Breast epithelium (tissue), 4 donors: Measurements from ENCODE around the gene PGLYRP4. TPM values are rescaled to one million over a fixed set of nuclear protein-coding genes. Genes with fewer than 3 reads are reported as not detected.

Experiments
- DNase-seq, 2 donors: peaks; one replicate each; pipeline ENCODE4 v3.0.0-alpha.2; 2019; ENCODE audit warnings: low spot score in 2 of 2
- H3K27ac ChIP-seq, 2 donors: fragments of 200-600 bp; sonication (generic) in 1 of 2; one replicate each; pipeline ENCODE4 v1.5.1; 2016 to 2019; ENCODE audit warnings: mild to moderate bottlenecking in 1 of 2
- H3K27me3 ChIP-seq, 2 donors: fragments of 200-600 bp; sonication (generic) in 1 of 2; one replicate each; pipeline versions ENCODE4 v1.5.1 to v1.6.0; 2017 to 2019; ENCODE audit warnings: control low read depth in 1 of 2, mild to moderate bottlenecking in 1 of 2
- H3K36me3 ChIP-seq: fragments of 200-600 bp; one replicate; pipeline ENCODE4 v1.5.1; 2019
- H3K4me1 ChIP-seq, 2 donors: fragments of 200-600 bp; sonication (generic); one replicate each; pipeline ENCODE4 v1.5.1; 2016 to 2019; ENCODE audit warnings: control low read depth in 1 of 2
- H3K4me3 ChIP-seq, 3 donors: fragments of 200-600 bp; sonication (generic); 1 replicate in 2 of 3; 2 replicates in 1 of 3; pipeline ENCODE4 v1.5.1; 2016 to 2019; ENCODE audit warnings: mild to moderate bottlenecking in 3 of 3, moderate library complexity in 2 of 3
- H3K9me3 ChIP-seq, 2 donors: fragments of 200-600 bp; sonication (generic) in 1 of 2; one replicate each; pipeline ENCODE4 v1.5.1; 2016 to 2019; ENCODE audit warnings: control low read depth in 1 of 2
- CTCF ChIP-seq, 3 donors: fragments of 450-650 bp; IDR thresholded peaks; one replicate each; pipeline ENCODE4 v1.5.1; 2016 to 2017; ENCODE audit warnings: antibody characterized with exemption in 3 of 3, mild to moderate bottlenecking in 3 of 3, moderate library complexity in 3 of 3
- POLR2A ChIP-seq: fragments of 450-650 bp; IDR thresholded peaks from one replicate; pipeline ENCODE4 v1.6.1; 2016; ENCODE audit warnings: antibody characterized with exemption, mild to moderate bottlenecking, moderate library complexity
- POLR2AphosphoS5 ChIP-seq, 3 donors: sonication (generic); formaldehyde crosslinking; IDR thresholded peaks; one replicate each; pipeline ENCODE4 v1.6.1; 2017; ENCODE audit warnings: antibody characterized with exemption in 3 of 3
- intact Hi-C: fragments of 100-400 bp; cut with DNase I; formaldehyde crosslinking; loops from one replicate; pipeline ENCODE4 v1.15.1; 2023; ENCODE audit warnings: low total_unique reads
- total RNA-seq, 3 donors: library from RNA; depleted of rRNA; stranded (reverse); fragments of >200 nt; gene quantifications; one replicate each; pipeline ENCODE4 v1.1.0, GENCODE V29; 2016

The PGLYRP4 gene
- total RNA-seq, 3 donors from 2014 or later = not detected

GRCh38 chr1:153313288-153313687 is 35.4 kb downstream of the PGLYRP4 start:
- Histone ChIP-seq H3K36me3 (no peaks in the 10 kb centered on the region), H3K27me3 (no peaks in the 10 kb centered on the region), H3K4me3 (no peak overlapping the region), H3K27ac (no peak overlapping the region), H3K4me1 (no peaks in the 10 kb centered on the region), H3K9me3 (peaks cover 0 to 9% of the 10 kb centered on the region in 2 donors)
- intact Hi-C loops = no loop called here
- TF ChIP-seq CTCF (IDR thresholded peaks at IDR 0.05) (no peak), POLR2A (no peak), POLR2AphosphoS5 (IDR thresholded peaks at IDR 0.05) (no peak)
- DNase-seq = no peak

GRCh38 chr1:153312570-153313186 is 36.0 kb downstream of the PGLYRP4 start, which contains the start of gene PGLYRP3:
PGLYRP3 (minus strand) TSS chr1:153312952; CDS start chr1:153310665, 2,287 bp downstream.
- DNase-seq = no peak
- H3K4me1 ChIP-seq = no peaks in the 10 kb centered on the region
- no peaks in the 10 kb centered on the region for H3K27me3 ChIP-seq
- TF ChIP-seq POLR2A (no peak), CTCF (IDR thresholded peaks at IDR 0.05) (no peak), POLR2AphosphoS5 (IDR thresholded peaks at IDR 0.05) (no peak)
- H3K36me3 ChIP-seq = no peaks in the 10 kb centered on the region
- H3K27ac ChIP-seq = no peak within 1 kb of the TSS
- H3K9me3 ChIP-seq = peaks cover 0 to 9% of the 10 kb centered on the region in 2 donors
- H3K4me3 ChIP-seq = no peak within 1 kb of the TSS
- intact Hi-C loops = no loop called here

- Histone ChIP-seq H3K4me3 (no peak overlapping the region), H3K36me3 (no peaks in the 10 kb centered on the region), H3K27ac (no peak overlapping the region), H3K27me3 (no peaks in the 10 kb centered on the region), H3K4me1 (no peaks in the 10 kb centered on the region), H3K9me3 (peaks cover 0 to 5% of the 10 kb centered on the region in 2 donors)
- DNase-seq = no peak
- intact Hi-C loops = no loop called here
- TF ChIP-seq POLR2A (no peak), POLR2AphosphoS5 (IDR thresholded peaks at IDR 0.05) (no peak), CTCF (IDR thresholded peaks at IDR 0.05) (no peak)
These were observed 38.1 kb downstream of the PGLYRP4 start for GRCh38 chr1:153310526-153310925.

- Histone ChIP-seq H3K4me3 (no peak overlapping the region), H3K27me3 (no peaks in the 10 kb centered on the region), H3K9me3 (no peaks in the 10 kb centered on the region), H3K27ac (no peak overlapping the region), H3K4me1 (no peaks in the 10 kb centered on the region), H3K36me3 (no peaks in the 10 kb centered on the region)
- no peak for TF ChIP-seq POLR2A
- TF ChIP-seq POLR2AphosphoS5 (IDR thresholded peaks at IDR 0.05) = no peak
- no peak for TF ChIP-seq CTCF (IDR thresholded peaks at IDR 0.05)
- DNase-seq = no peak
- intact Hi-C loops = no loop called here
These were observed 39.2 kb downstream of the PGLYRP4 start for GRCh38 chr1:153309441-153309840.

- no peaks in the 10 kb centered on the region for H3K27me3 ChIP-seq
These were observed 40.1 kb downstream of the PGLYRP4 start for GRCh38 chr1:153308540-153308939.

More at GRCh38 chr1:153308540-153308939, 40.1 kb downstream of the PGLYRP4 start:
- Histone ChIP-seq H3K4me1 (no peaks in the 10 kb centered on the region), H3K4me3 (no peak overlapping the region), H3K27ac (no peak overlapping the region), H3K9me3 (no peaks in the 10 kb centered on the region), H3K36me3 (no peaks in the 10 kb centered on the region)
- DNase-seq = no peak
- intact Hi-C loops = no loop called here
- TF ChIP-seq POLR2A = no peak
- TF ChIP-seq POLR2AphosphoS5 (IDR thresholded peaks at IDR 0.05) = no peak
